CD4-positive, alpha-beta T cell (primary cell): Measurements from ENCODE around the gene SLC26A4. TPM values are rescaled to one million over a fixed set of nuclear protein-coding genes. Genes with fewer than 3 reads are reported as not detected.

Source experiments
- ATAC-seq: fragments of 200-7000 bp; cut with Tn5 transposase; one replicate; pipeline ENCODE4 v1.10.0; 2022; ENCODE audit warnings: mild to moderate bottlenecking; ENCODE audit not compliant: poor library complexity
- CTCF ChIA-PET: fragments of 350-600 bp; sonication (Branson Sonifier 250); formaldehyde crosslinking; loops from one replicate; lab custom pipeline; 2021; ENCODE audit warnings: antibody characterized with exemption, inconsistent platforms; lab: Charles Lee
- POLR2A ChIA-PET: fragments of 350-600 bp; sonication (Branson Sonifier 250); formaldehyde crosslinking; loops from one replicate; lab custom pipeline; 2021; ENCODE audit warnings: antibody characterized with exemption, inconsistent platforms; lab: Charles Lee
- DNase-seq, 14 experiments: peaks; one replicate each; pipeline ENCODE4 v3.0.0-alpha.2; 2013 to 2020; ENCODE audit warnings: mixed read lengths in 2 of 14
- H3K27ac ChIP-seq, 2 donors: one replicate each; pipeline versions ENCODE4 v1.5.1 to v1.7.0; 2013; ENCODE audit warnings: low read length in 2 of 2, low read depth in 1 of 2, mild to moderate bottlenecking in 1 of 2
- H3K27me3 ChIP-seq, 2 experiments: 1 replicate in 1 of 2; 2 replicates in 1 of 2; pipeline versions ENCODE4 v1.6.1 to v1.7.0; 2013; ENCODE audit warnings: low read length in 2 of 2, control low read depth in 1 of 2, mild to moderate bottlenecking in 1 of 2, moderate library complexity in 1 of 2; ENCODE audit not compliant: insufficient read depth in 2 of 2, control insufficient read depth in 1 of 2
- H3K36me3 ChIP-seq: one replicate; pipeline ENCODE4 v1.6.1; 2013; ENCODE audit warnings: low read length, control low read depth; ENCODE audit not compliant: insufficient read depth
- H3K4me1 ChIP-seq: one replicate; pipeline ENCODE4 v1.6.1; 2013; ENCODE audit warnings: low read length, control low read depth; ENCODE audit not compliant: insufficient read depth
- H3K4me3 ChIP-seq: one replicate; pipeline ENCODE4 v1.5.1; 2013; ENCODE audit warnings: mild to moderate bottlenecking, low read length, moderate library complexity
- H3K9me3 ChIP-seq, 2 experiments: 1 replicate in 1 of 2; 2 replicates in 1 of 2; pipeline versions ENCODE4 v1.6.1 to v1.7.0; 2013; ENCODE audit warnings: low read length in 2 of 2, mild to moderate bottlenecking in 2 of 2, control low read depth in 1 of 2, moderate library complexity in 1 of 2; ENCODE audit not compliant: control insufficient read depth in 1 of 2, insufficient read depth in 1 of 2
- H3K27ac Mint-ChIP-seq: one replicate; pipeline ENCODE4 v1.8.0; 2020; ENCODE audit warnings: mixed read lengths
- H3K27me3 Mint-ChIP-seq: one replicate; pipeline ENCODE4 v1.8.0; 2021; ENCODE audit warnings: mixed read lengths
- H3K36me3 Mint-ChIP-seq: one replicate; pipeline ENCODE4 v1.8.0; 2021; ENCODE audit warnings: low read depth, mixed read lengths
- H3K4me1 Mint-ChIP-seq: one replicate; pipeline ENCODE4 v1.8.0; 2021; ENCODE audit warnings: low read depth, mixed read lengths
- H3K4me3 Mint-ChIP-seq: one replicate; pipeline ENCODE4 v1.8.0; 2020; ENCODE audit warnings: mild to moderate bottlenecking, mixed read lengths
- H3K9me3 Mint-ChIP-seq: one replicate; pipeline ENCODE4 v1.8.0; 2020; ENCODE audit warnings: mixed read lengths
- CTCF ChIP-seq: fragments of 200-600 bp; IDR thresholded peaks from one replicate; pipeline ENCODE4 v1.8.0; 2022; ENCODE audit warnings: antibody characterized with exemption, mild to moderate bottlenecking
- intact Hi-C, 2 experiments: fragments of 100-400 bp; cut with DNase I in 1 of 2; cut with micrococcal nuclease in 1 of 2; formaldehyde crosslinking; loops; one replicate each; pipeline versions ENCODE4 v1.15.1 to v1.9.0; 2023 to 2025; cut with DNase I, micrococcal nuclease
- total RNA-seq, 174 experiments: library from RNA in 2 of 174; stranded (reverse) in 2 of 174; gene quantifications; one replicate each; pipeline ENCODE4 v1.2.3 and lab custom pipeline; 2021 to 2026

The SLC26A4 gene
- total RNA-seq, 2 experiments from 2014 or later, result not detected

GRCh38 chr7:107742678-107743566 is 82.3 kb downstream of the SLC26A4 start:
- Mint-ChIP-seq H3K27me3 (no peaks in the 10 kb centered on the region), H3K27ac (peak overlapping the region; percentile 99), H3K9me3 (no peaks in the 10 kb centered on the region), H3K4me3 (peak overlapping the region; percentile 93), H3K4me1 (peaks cover 46% of the 10 kb centered on the region), H3K36me3 (peaks cover 40% of the 10 kb centered on the region)
- ATAC-seq, result peak; percentile 48
- DNase-seq, result peak in 1 of 14 experiments; percentile 54
- POLR2A ChIA-PET, result interaction anchor here (0.6 to 6.0 kb wide), 42 partner anchors 8 to 1631 kb away, joined by 3 to 152 read pairs (median 5); partner anchors contain the start of genes BCAP29, CCDC71L, COG5 and DLD
- H3K27ac ChIP-seq, result peak overlapping the region; percentile 99
- H3K4me3 ChIP-seq, result peak overlapping the region; percentile 87
- no peaks in the 10 kb centered on the region for H3K36me3 ChIP-seq
- TF ChIP-seq CTCF, result no peak
- no peaks in the 10 kb centered on the region for H3K27me3 ChIP-seq
- CTCF ChIA-PET, result interaction anchor here (1.0 to 2.6 kb wide), 13 partner anchors 11 to 1458 kb away, joined by 3 to 30 read pairs (median 4); partner anchors contain the start of genes COG5, DLD, DUS4L and HBP1
- peaks cover 15% of the 10 kb centered on the region for H3K4me1 ChIP-seq
- intact Hi-C loops, result loop anchor here (1.0 to 10.0 kb wide), 8 partner anchors 130 to 1458 kb away; partner anchors contain the start of genes COG5 (in 1 of the 2), DUS4L (in 1 of the 2), HBP1 (in 1 of the 2) and NAMPT (in 1 of the 2)
- no peaks in the 10 kb centered on the region for H3K9me3 ChIP-seq

DNA sequence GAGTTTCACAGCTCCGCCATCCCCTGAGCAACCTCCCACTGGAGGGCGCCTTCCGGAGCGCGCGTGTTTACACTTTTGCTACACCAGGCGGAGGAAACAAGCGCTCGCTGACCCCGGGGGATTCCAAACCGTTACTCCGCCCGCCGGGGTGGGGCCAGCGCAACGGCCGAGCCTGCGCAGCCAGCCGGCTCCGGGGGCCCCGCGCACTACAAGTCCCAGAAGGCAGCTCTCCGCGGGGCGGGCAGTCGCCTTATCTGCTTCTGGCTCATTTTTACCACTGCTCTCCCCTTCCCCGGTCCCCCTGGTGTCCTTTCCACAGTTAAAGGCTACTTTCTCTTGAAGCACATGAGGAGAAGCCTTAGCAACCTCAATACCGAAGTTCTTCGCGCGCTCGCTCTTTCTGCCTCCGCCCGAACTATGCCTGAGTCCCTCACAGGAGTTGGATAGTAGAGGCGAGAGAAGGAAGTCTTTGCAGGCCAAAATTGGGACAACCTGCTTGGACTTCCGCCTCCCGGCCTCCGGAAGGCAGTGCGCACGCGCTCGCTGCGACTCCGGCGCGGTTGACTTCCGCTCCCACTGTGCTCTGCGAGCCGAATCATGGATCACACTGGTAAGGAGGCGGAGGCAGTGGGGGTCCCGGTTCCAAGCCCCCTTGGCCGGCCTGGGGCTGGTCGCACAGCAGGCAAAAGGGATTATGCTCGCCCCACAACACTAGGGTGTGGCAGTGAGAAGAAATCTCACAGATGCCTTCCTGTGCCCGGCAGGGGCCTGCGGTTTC is 83.1 kb downstream of the SLC26A4 start, which contains the start of gene CBLL1:
TSS of gene CBLL1 (plus strand) at position 576 of the 778 bp plus-strand sequence. CDS start at position 598, 22 bp downstream.
- DNase-seq (peak; percentile 94 to 98 (median 97)), ATAC-seq (peak; percentile 90)
- Mint-ChIP-seq H3K27ac (peak within 1 kb of the TSS; percentile 99), H3K36me3 (peaks cover 47% of the 10 kb centered on the region), H3K4me3 (peak within 1 kb of the TSS; percentile 93), H3K9me3 (no peaks in the 10 kb centered on the region), H3K27me3 (no peaks in the 10 kb centered on the region), H3K4me1 (peaks cover 55% of the 10 kb centered on the region)
- H3K27ac ChIP-seq, result peak within 1 kb of the TSS; percentile 99
- H3K4me3 ChIP-seq, result peak within 1 kb of the TSS; percentile 87
- peaks cover 15% of the 10 kb centered on the region for H3K4me1 ChIP-seq
- intact Hi-C loops, result loop anchor here (1.0 to 10.0 kb wide), 10 partner anchors 130 to 1459 kb away; partner anchors contain the start of genes COG5 (in 2 of the 2), DUS4L (in 2 of the 2), HBP1 (in 1 of the 2) and NAMPT (in 1 of the 2)
- peak; percentile 68 for TF ChIP-seq CTCF
- ChIA-PET CTCF (interaction anchor here (1.0 to 2.6 kb wide), 13 partner anchors 11 to 1459 kb away, joined by 3 to 30 read pairs (median 4); partner anchors contain the start of genes COG5, DLD, DUS4L and HBP1), POLR2A (interaction anchor here (0.6 to 6.0 kb wide), 43 partner anchors 9 to 1632 kb away, joined by 3 to 152 read pairs (median 5); partner anchors contain the start of genes BCAP29, CCDC71L, COG5 and DLD)
- no peaks in the 10 kb centered on the region for H3K36me3 ChIP-seq
- H3K9me3 ChIP-seq, result no peaks in the 10 kb centered on the region
- H3K27me3 ChIP-seq, result no peaks in the 10 kb centered on the region
